DMS79 treated with DMSO at 0.1 percent for 48 hours (cell line): ENCODE results near the gene RAB11FIP4.
"Not testable (repeated sequence)": the region's sequence is repeated elsewhere in the genome, so short reads cannot be mapped to it uniquely, and the experiment has no call there.

ENCODE experiments used
- DNase-seq: peaks from one replicate; lab custom pipeline; 2025; lab: John Stamatoyannopoulos, UW

The RAB11FIP4 gene

GRCh38 chr17:31433811-31434726 lies 42.6 kb downstream of the RAB11FIP4 start:
- no peak for DNase-seq

DNA sequence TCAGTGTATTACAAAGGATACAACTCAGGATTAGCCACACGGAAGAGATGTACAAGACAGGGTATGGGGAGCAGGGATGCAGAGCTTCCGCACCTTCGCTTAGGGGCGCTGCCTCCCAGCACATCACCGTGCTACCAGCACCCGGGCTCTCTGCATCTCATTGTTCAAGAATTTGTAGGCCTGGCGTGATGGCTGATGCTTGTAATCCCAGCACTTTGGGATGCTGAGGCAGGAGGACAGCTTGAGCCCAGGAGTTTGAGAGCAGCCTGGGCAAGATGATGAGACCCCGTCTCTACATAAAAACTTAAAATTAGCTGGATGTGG lies 43.2 kb downstream of the RAB11FIP4 start:
- DNase-seq, result no peak

GRCh38 chr17:31435581-31435980 lies 44.1 kb downstream of the RAB11FIP4 start:
- DNase-seq, result no peak

DNA sequence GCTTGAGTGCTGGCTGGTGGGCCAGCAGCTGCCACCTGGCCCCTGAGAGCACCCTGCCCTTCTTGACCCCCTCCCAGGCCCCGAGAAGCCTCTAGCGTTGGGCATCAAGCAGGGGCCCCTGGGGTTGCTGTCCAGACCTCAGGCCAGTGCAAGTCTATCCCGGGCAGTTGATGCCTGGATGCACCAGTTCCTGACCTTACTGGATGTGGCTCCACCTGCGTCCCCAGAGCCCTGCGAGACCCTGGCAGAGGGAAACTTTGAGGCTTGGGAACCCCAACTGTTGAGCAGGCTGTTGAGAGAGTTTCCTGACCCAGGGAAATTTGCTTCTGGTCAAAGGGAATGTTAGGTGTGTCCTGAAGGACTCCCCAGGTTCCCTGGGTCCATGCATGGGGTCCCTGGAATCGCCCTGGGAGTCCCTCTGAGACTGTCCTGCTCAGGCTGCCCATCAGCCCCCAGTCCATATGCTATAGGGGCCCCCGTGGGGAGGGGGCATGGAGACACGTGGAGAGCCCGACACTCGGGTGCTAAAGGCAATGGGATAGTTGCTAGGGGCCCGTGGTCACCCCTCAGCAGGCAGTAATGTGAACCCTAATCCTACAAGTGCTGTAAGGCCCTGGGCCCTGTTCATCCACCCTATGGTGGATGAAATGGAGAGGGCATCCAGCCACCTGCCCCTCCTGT lies 46.4 kb downstream of the RAB11FIP4 start:
- DNase-seq, result no peak

DNA sequence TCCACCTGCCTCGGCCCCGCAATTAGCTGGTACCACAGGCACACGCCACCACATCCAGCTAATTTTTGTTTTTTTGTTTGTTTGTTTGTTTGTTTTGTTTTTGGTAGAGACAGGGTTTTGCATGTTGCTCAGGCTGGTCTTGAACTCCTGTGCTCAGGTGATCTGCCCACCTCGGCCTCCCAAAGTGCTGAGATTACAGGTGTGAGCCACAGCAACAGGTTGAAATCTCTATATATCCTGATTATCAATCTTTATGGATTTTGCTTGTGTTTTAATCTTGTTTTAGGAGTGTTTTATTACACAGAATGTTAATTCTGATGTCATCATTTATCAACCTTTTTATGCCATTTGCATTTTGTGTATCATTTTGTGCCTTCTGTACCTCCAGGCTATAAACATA lies 48.2 kb downstream of the RAB11FIP4 start:
- DNase-seq, result no peak

- no peak for DNase-seq
Observed at GRCh38 chr17:31442276-31442675, 50.8 kb downstream of the RAB11FIP4 start.

- not testable (repeated sequence) for DNase-seq
Observed at GRCh38 chr17:31442856-31443255, 51.4 kb downstream of the RAB11FIP4 start.

GRCh38 chr17:31443386-31443785 lies 51.9 kb downstream of the RAB11FIP4 start:
- DNase-seq, result no peak

- no peak for DNase-seq
Observed at GRCh38 chr17:31444026-31444425, 52.6 kb downstream of the RAB11FIP4 start.

DNA sequence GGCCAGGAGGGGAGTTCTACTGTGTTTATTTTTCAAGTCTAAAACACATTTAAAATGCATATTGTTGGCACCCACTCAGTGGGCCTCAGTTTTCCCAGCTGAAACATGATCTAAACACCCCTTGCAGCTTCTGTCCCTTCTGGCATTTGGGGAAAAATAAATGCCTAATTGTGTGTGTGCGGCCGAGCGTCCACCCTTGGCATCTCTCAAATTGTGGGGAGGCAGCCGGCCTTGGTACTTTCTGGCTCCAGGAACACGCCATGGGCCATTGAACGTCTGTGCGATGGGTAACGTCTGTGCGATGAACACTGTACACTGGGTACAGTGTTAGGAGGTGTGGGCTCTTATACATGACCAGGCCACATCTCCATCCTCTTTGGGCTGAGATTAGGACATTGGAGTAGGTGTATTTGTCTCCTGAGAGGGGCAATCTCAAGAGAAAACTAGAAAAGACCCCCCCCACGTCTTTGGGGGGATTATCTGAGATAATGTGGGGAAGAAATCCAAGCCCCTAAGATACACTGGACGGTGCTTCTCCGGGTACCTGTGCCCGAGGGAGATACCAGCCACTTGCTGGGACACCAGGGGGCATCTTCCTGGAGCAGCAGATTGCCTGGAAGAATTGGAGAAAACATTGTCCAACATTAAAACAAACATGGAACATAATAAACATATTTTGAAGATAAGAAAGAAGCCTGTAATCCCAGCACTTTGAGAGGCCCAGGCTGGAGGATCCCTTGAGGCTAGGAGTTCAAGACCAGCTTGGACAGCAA lies 54.9 kb downstream of the RAB11FIP4 start:
- DNase-seq, result no peak

GRCh38 chr17:31448467-31449077 lies 57.1 kb downstream of the RAB11FIP4 start:
- no peak for DNase-seq

GRCh38 chr17:31449111-31449510 lies 57.6 kb downstream of the RAB11FIP4 start:
- DNase-seq, result no peak

- no peak for DNase-seq
Observed at GRCh38 chr17:31449746-31450145, 58.3 kb downstream of the RAB11FIP4 start.

DNA sequence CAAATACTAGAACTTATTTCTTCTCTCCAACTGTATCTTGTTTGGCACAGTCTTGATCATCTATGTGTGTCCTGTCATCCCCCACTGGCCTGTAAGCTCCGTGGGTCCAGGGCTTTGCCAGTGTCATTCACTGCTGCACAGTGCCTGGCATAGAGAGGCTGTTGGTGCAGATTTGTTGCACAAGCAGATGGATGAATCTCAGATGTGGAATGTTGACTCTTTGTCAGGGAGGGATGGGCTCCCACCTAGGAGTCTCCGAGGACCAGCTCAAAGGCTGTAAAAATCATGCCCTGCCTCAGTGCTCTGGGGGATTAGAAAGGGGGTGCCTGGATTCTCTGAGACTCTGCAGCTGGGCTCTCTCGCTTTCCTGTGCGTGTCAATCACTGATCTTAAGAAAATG lies 60.6 kb downstream of the RAB11FIP4 start:
- DNase-seq, result no peak

- DNase-seq, result no peak
Observed at GRCh38 chr17:31452561-31453110, 61.2 kb downstream of the RAB11FIP4 start.

GRCh38 chr17:31453896-31454295 lies 62.4 kb downstream of the RAB11FIP4 start:
- no peak for DNase-seq

DNA sequence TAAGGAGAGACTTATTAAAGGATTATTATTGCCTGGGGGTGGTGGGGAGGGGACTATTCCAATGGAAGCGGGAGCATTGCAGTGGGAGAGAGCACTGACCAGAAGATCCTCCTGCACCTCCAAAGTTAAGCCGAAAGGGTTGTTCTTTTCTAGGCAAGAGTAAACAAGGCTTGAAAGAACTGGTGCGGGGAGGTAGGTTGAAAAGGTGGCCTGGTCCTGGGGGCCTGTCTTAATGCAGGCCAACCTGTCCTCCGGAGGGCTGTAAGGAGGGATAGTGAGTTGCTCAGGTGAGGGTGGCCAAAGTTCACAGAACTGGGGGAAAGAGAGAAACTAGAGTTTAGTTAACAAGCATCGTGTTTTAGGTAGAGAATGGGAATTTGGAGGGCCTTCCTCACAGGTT lies 65.3 kb downstream of the RAB11FIP4 start:
- DNase-seq, result no peak

- DNase-seq, result no peak
Observed at GRCh38 chr17:31457391-31458234, 66.1 kb downstream of the RAB11FIP4 start.

- DNase-seq, result no peak
Observed at GRCh38 chr17:31458829-31459228, 67.4 kb downstream of the RAB11FIP4 start.

- no peak for DNase-seq
Observed at GRCh38 chr17:31459716-31460115, 68.2 kb downstream of the RAB11FIP4 start.

DNA sequence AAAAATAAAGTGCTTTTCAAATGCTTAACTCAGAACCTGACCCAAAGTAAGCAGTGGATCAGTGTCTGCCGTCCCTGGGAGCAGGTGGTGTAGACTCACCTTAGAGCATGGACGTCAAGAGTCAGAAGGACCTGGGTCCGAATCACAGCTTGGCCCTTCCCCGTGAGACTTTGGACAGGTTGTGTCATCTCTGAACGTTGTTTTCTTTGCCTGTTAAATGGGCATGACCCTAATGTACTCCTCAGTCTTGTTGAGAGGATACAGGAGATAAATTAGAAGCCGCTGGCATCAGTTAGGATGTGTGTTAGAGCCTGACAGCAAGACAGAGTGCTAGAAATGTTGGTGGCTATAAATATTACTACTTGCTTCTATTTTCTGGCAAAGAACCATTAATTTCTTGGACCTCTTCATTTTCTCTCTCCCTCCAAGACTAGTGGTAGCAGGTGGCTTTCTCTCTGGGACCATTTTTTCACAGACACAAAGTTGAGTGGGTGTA lies 68.8 kb downstream of the RAB11FIP4 start:
- DNase-seq, result no peak
